Right lobe of liver (tissue), 6 donors: ENCODE measurements around the gene GALNT2. TPM values are rescaled to one million over a fixed set of nuclear protein-coding genes. Genes with fewer than 3 reads are reported as not detected.

Source experiments
- ATAC-seq, 4 donors: fragments of 200-7000 bp; cut with Tn5 transposase; one replicate each; pipeline ENCODE4 v1.9.1; 2020; ENCODE audit warnings: mild to moderate bottlenecking in 4 of 4, moderate library complexity in 4 of 4
- DNase-seq, 3 donors: peaks; one replicate each; pipeline ENCODE4 v3.0.0-alpha.2; 2020
- H3K27ac ChIP-seq, 3 donors: fragments of 200-600 bp; one replicate each; pipeline ENCODE4 v1.8.0; 2022
- H3K27me3 ChIP-seq, 2 donors: fragments of 200-600 bp; one replicate each; pipeline ENCODE4 v1.8.0; 2022
- H3K36me3 ChIP-seq, 4 donors: fragments of 200-600 bp; sonication (generic) in 1 of 4; one replicate each; pipeline versions ENCODE4 v1.5.1 to v1.8.0; 2017 to 2022; ENCODE audit warnings: control low read depth in 1 of 4
- H3K4me1 ChIP-seq, 4 donors: fragments of 200-600 bp; sonication (generic) in 1 of 4; one replicate each; pipeline versions ENCODE4 v1.5.1 to v1.8.0; 2017 to 2022; ENCODE audit warnings: control low read depth in 1 of 4
- H3K4me3 ChIP-seq, 3 donors: fragments of 200-600 bp; one replicate each; pipeline ENCODE4 v1.8.0; 2022
- H3K9me3 ChIP-seq, 4 donors: fragments of 200-600 bp; sonication (generic) in 1 of 4; one replicate each; pipeline versions ENCODE4 v1.5.1 to v1.8.0; 2017 to 2022; ENCODE audit warnings: control low read depth in 1 of 4
- POLR2A ChIP-seq: fragments of 450-650 bp; IDR thresholded peaks from one replicate; pipeline ENCODE4 v1.6.1; 2017; ENCODE audit warnings: antibody characterized with exemption, mild to moderate bottlenecking
- WGBS: methylation state at CpG from one replicate; pipeline ENCODE4 v1.1.6; 2018; ENCODE audit warnings: low coverage, low lambda C conversion rate; ENCODE audit not compliant: insufficient coverage; ENCODE audit errors: missing lambda C conversion rate; 5-methylcytosine and 5-hydroxymethylcytosine counted together
- intact Hi-C, 2 donors: fragments of 100-400 bp; cut with DNase I; formaldehyde crosslinking; loops; one replicate each; pipeline versions ENCODE4 v1.11.2 to v1.14.1; 2022
- total RNA-seq, 6 experiments: library from RNA; depleted of rRNA in 2 of 6; stranded (reverse); fragments of >200 nt in 2 of 6; fragmentation: NEBNext Ultra II Directional in 3 of 6; extraction: Animal tissue kit (Norgen Biotek cat#: 25700) in 3 of 6; gene quantifications; one replicate each; pipeline versions ENCODE4 v1.1.0 to v1.2.4, GENCODE V29; 2016 to 2023
- TF ChIP-seq, protein P1 (sequence below), 4 donors: fragments of 200-600 bp in 3 of 4; fragments of 450-650 bp in 1 of 4; IDR thresholded peaks; one replicate each; pipeline versions ENCODE4 v1.5.1 to v1.8.0; 2016 to 2022; ENCODE audit warnings: antibody characterized with exemption in 4 of 4, mild to moderate bottlenecking in 2 of 4
- donor health status: DM: no; HTN: yes; CAD: no.
- donor health status: DM: no; HTN: no; CAD: no.
- donor health status: DM: no; HTN: no; CAD: no.
- donor health status: DM: no; HTN: yes; CAD: no.
- donor health status: DM: no; HTN: yes; CAD: no.

The GALNT2 gene
- total RNA-seq, 6 experiments from 2014 or later = 58.0 to 152 (median 131) TPM

DNA sequence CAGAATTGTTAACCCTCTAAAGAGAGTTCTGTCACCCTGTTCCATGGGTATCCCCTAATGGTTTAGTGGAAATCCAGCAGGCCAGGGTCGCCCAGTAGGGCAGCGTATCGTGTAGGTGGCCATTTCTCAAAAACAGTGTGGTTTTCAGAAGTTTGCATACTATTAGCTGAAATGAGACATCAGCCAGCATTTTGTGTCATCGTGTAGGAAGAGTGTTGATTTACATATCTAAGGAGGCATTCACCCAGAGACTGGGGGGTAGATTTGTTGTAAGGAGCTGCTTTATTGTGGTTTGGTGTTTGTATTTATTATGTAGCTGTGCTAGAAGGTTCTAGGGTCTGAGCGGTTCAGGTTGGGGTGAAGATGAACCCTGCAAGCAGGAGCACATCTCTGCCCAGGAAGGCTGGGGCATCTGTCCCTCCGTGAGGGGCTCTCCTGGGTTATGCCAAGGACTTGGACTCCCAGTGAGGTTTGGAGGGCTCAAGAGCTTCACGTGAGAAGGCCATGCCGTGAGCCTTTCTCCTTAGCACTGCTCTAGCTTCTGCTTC lies 184.7 kb downstream of the GALNT2 start:
- H3K4me1 ChIP-seq = no peaks in the 10 kb centered on the region
- intact Hi-C loops = no loop called here
- H3K36me3 ChIP-seq = peaks cover 0 to 38% (median 22%) of the 10 kb centered on the region in 4 donors
- no peak for ATAC-seq
- TF ChIP-seq, protein P1, sequence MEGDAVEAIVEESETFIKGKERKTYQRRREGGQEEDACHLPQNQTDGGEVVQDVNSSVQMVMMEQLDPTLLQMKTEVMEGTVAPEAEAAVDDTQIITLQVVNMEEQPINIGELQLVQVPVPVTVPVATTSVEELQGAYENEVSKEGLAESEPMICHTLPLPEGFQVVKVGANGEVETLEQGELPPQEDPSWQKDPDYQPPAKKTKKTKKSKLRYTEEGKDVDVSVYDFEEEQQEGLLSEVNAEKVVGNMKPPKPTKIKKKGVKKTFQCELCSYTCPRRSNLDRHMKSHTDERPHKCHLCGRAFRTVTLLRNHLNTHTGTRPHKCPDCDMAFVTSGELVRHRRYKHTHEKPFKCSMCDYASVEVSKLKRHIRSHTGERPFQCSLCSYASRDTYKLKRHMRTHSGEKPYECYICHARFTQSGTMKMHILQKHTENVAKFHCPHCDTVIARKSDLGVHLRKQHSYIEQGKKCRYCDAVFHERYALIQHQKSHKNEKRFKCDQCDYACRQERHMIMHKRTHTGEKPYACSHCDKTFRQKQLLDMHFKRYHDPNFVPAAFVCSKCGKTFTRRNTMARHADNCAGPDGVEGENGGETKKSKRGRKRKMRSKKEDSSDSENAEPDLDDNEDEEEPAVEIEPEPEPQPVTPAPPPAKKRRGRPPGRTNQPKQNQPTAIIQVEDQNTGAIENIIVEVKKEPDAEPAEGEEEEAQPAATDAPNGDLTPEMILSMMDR (IDR thresholded peaks at IDR 0.05) = no peak
- no peak overlapping the region for H3K27ac ChIP-seq
- DNase-seq = no peak
- no peaks in the 10 kb centered on the region for H3K27me3 ChIP-seq
- H3K4me3 ChIP-seq = no peak overlapping the region
- WGBS = 84% methylated on average over 5 of the region's 8 CpGs
- no peaks in the 10 kb centered on the region for H3K9me3 ChIP-seq

DNA sequence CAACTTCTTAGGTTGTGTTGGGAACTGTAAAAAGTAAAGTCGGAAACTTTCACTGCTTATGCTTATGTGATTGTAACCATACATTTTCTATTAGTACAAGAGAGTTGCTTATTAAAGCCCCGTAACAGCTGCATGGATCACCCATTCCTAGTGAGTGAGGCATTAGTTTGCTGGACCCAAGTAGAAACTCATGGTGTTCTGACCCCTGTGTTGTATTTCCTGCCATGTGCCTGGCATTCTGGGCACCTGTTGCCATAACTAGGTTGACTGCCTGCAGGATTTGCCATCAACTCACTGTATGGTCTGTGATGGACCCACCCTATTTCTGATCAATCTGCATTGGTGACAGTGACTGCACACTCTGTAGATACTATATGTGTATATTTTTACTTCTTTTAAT lies 186.1 kb downstream of the GALNT2 start:
- DNase-seq (no peak), ATAC-seq (no peak)
- Histone ChIP-seq H3K27ac (no peak overlapping the region), H3K4me3 (no peak overlapping the region), H3K36me3 (peaks cover 0 to 37% (median 26%) of the 10 kb centered on the region in 4 donors), H3K4me1 (no peaks in the 10 kb centered on the region), H3K27me3 (no peaks in the 10 kb centered on the region), H3K9me3 (no peaks in the 10 kb centered on the region)
- TF ChIP-seq, protein P1 (IDR thresholded peaks at IDR 0.05) = no peak
- TF ChIP-seq POLR2A = no peak
- intact Hi-C loops = no loop called here
- 100% methylated on average over 1 of the region's 2 CpGs for WGBS

- Histone ChIP-seq H3K36me3 (peaks cover 0 to 34% (median 25%) of the 10 kb centered on the region in 4 donors), H3K9me3 (no peaks in the 10 kb centered on the region), H3K27ac (no peak overlapping the region), H3K4me3 (no peak overlapping the region), H3K27me3 (no peaks in the 10 kb centered on the region), H3K4me1 (no peaks in the 10 kb centered on the region)
- intact Hi-C loops = no loop called here
- TF ChIP-seq POLR2A = no peak
- TF ChIP-seq, protein P1 (IDR thresholded peaks at IDR 0.05) = no peak
- WGBS = 71% methylated on average over 4 of the region's 4 CpGs
- ATAC-seq (peak; percentile 38 to 87 (median 56)), DNase-seq (no peak)
Measured at GRCh38 chr1:230254265-230254664, 187.2 kb downstream of the GALNT2 start.

DNA sequence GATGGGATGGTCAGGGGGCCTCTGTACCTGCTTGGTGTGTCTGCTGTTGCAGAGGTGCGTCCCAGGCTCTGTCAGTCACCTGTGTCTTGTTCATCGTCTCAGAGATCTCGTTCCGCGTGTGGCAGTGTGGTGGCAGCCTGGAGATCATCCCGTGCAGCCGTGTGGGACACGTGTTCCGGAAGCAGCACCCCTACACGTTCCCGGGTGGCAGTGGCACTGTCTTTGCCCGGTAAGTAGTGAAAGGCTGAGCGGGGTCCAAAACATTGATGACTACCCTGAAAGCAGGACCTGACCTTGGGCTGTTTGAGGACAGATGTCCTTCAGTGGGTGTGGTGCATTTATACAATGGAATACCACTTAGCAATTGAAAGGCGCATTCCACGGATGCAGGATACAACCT lies 188.1 kb downstream of the GALNT2 start:
- Histone ChIP-seq H3K36me3 (peaks cover 0 to 35% (median 19%) of the 10 kb centered on the region in 4 donors), H3K27ac (no peak overlapping the region), H3K4me3 (no peak overlapping the region), H3K4me1 (no peaks in the 10 kb centered on the region), H3K9me3 (no peaks in the 10 kb centered on the region), H3K27me3 (no peaks in the 10 kb centered on the region)
- TF ChIP-seq POLR2A = no peak
- TF ChIP-seq, protein P1 (IDR thresholded peaks at IDR 0.05) = no peak
- ATAC-seq (no peak), DNase-seq (no peak)
- 95% methylated on average over 9 of the region's 15 CpGs for WGBS
- intact Hi-C loops = no loop called here

DNA sequence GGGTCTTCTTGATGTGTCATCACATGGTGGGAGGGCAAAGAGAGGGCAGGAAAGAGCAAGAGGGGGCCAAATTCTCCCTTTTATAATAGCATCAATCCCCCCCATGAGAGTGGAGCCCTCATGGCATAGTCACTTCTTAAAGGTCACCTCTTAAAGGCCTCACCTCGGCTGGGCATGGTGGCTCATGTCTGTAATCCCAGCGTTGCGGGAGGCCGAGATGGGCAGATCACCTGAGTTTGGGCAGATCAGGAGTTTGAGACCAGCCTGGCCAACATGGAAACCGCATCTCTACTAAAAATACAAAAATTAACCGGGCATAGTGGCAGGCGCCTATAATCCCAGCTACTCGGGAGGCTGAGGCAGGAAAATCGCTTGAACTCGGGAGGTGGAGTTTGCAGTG lies 189.0 kb downstream of the GALNT2 start:
- WGBS = 98% methylated on average over 6 of the region's 10 CpGs
- H3K36me3 ChIP-seq = peaks cover 0 to 31% (median 19%) of the 10 kb centered on the region in 4 donors
- no peaks in the 10 kb centered on the region for H3K27me3 ChIP-seq
- H3K4me3 ChIP-seq = no peak overlapping the region
- no peak overlapping the region for H3K27ac ChIP-seq
- DNase-seq (no peak), ATAC-seq (no peak)
- TF ChIP-seq POLR2A = no peak
- TF ChIP-seq, protein P1 (IDR thresholded peaks at IDR 0.05) = no peak
- intact Hi-C loops = no loop called here
- no peaks in the 10 kb centered on the region for H3K4me1 ChIP-seq
- H3K9me3 ChIP-seq = no peaks in the 10 kb centered on the region
